Measurements from ENCODE around the gene C20orf96. TPM values are rescaled to one million over a fixed set of nuclear protein-coding genes. Genes with fewer than 3 reads are reported as not detected.
A peak's percentile ranks its signal among the peaks of the same experiment; 100 is the strongest.

Gene C20orf96
- polyA plus RNA-seq, 1 experiment, result 13.7 TPM

- Histone ChIP-seq H3K27ac (ENCODE audit: low read depth, low read length) (no peak overlapping the region), H3K27me3 (ENCODE audit: control insufficient read depth, insufficient read depth, low read length) (no peaks in the 10 kb centered on the region), H3K4me3 (ENCODE audit: low read depth, low read length) (peak overlapping the region; percentile 90), H3K9me3 (ENCODE audit: control insufficient read depth, insufficient read depth, low read length) (no peaks in the 10 kb centered on the region)
- no peak for DNase-seq (ENCODE audit: low read depth, low spot score)
- ChIA-PET POLR2A (interaction anchor here (1.6 kb wide), 1 partner anchor 32 kb away, joined by 4 read pairs; the partner anchor contains the start of gene ZCCHC3), CTCF (interaction anchor here (1.0 to 3.4 kb wide), 6 partner anchors 17 to 410 kb away, joined by 4 to 44 read pairs (median 13); partner anchors contain the start of gene NRSN2)
- no peak for TF ChIP-seq CTCF (IDR thresholded peaks at IDR 0.05; ENCODE audit: low read depth, low read length)
Observed at GRCh38 chr20:328975-329695, 38.6 kb upstream of the C20orf96 start.

- Histone ChIP-seq H3K9me3 (ENCODE audit: control insufficient read depth, insufficient read depth, low read length) (no peaks in the 10 kb centered on the region), H3K27ac (ENCODE audit: low read depth, low read length) (peak overlapping the region; percentile 21), H3K27me3 (ENCODE audit: control insufficient read depth, insufficient read depth, low read length) (no peaks in the 10 kb centered on the region), H3K4me3 (ENCODE audit: low read depth, low read length) (peak overlapping the region; percentile 90)
- DNase-seq (ENCODE audit: low read depth, low spot score), result no peak
- ChIA-PET CTCF (interaction anchor here (0.6 to 3.4 kb wide), 3 partner anchors 10 to 59 kb away, joined by 4 to 44 read pairs (median 5); partner anchors contain the start of gene NRSN2), POLR2A (interaction anchor here (0.8 kb wide), 1 partner anchor 12 kb away, joined by 7 read pairs; no protein-coding TSS in a partner anchor)
- no peak for TF ChIP-seq CTCF (IDR thresholded peaks at IDR 0.05; ENCODE audit: low read depth, low read length)
Observed at GRCh38 chr20:328027-328974, 37.8 kb upstream of the C20orf96 start.

- Histone ChIP-seq H3K27ac (ENCODE audit: low read depth, low read length) (peak overlapping the region; percentile 57), H3K9me3 (ENCODE audit: control insufficient read depth, insufficient read depth, low read length) (no peaks in the 10 kb centered on the region), H3K27me3 (ENCODE audit: control insufficient read depth, insufficient read depth, low read length) (no peaks in the 10 kb centered on the region), H3K4me3 (ENCODE audit: low read depth, low read length) (peak overlapping the region; percentile 90)
- ChIA-PET POLR2A (interaction anchor here (0.8 kb wide), 1 partner anchor 11 kb away, joined by 7 read pairs; no protein-coding TSS in a partner anchor), CTCF (interaction anchor here (0.6 to 1.0 kb wide), 2 partner anchors 9 to 58 kb away, joined by 4 to 5 read pairs; no protein-coding TSS in a partner anchor)
- TF ChIP-seq CTCF (IDR thresholded peaks at IDR 0.05; ENCODE audit: low read depth, low read length), result no peak
- DNase-seq (ENCODE audit: low read depth, low spot score), result peak; percentile 90
Observed at GRCh38 chr20:327186-328026, 36.9 kb upstream of the C20orf96 start.

- Histone ChIP-seq H3K4me3 (ENCODE audit: low read depth, low read length) (peak overlapping the region; percentile 90), H3K27me3 (ENCODE audit: control insufficient read depth, insufficient read depth, low read length) (no peaks in the 10 kb centered on the region), H3K27ac (ENCODE audit: low read depth, low read length) (peak overlapping the region; percentile 61), H3K9me3 (ENCODE audit: control insufficient read depth, insufficient read depth, low read length) (no peaks in the 10 kb centered on the region)
- no peak for DNase-seq (ENCODE audit: low read depth, low spot score)
- ChIA-PET POLR2A (interaction anchor here (0.6 to 1.4 kb wide), 3 partner anchors 21 to 64 kb away, joined by 6 to 9 read pairs (median 7); partner anchors contain the start of genes NRSN2 and ZCCHC3), CTCF (no interaction called here)
- TF ChIP-seq CTCF (IDR thresholded peaks at IDR 0.05; ENCODE audit: low read depth, low read length), result no peak
Observed at GRCh38 chr20:326645-327185, 36.2 kb upstream of the C20orf96 start.
